Vagina (tissue), 2 donors: ENCODE measurements around the gene STAT5B. TPM values are rescaled to one million over a fixed set of nuclear protein-coding genes. Genes with fewer than 3 reads are reported as not detected.

Source experiments
- DNase-seq, 2 donors: peaks; one replicate each; pipeline ENCODE4 v3.0.0-alpha.2; 2017; ENCODE audit errors: extremely low spot score in 2 of 2
- H3K27ac ChIP-seq: fragments of 200-600 bp; sonication (generic); one replicate; pipeline ENCODE4 v1.5.1; 2019
- H3K27me3 ChIP-seq: fragments of 200-600 bp; sonication (generic); one replicate; pipeline ENCODE4 v1.5.1; 2019
- H3K36me3 ChIP-seq, 2 donors: fragments of 200-600 bp; sonication (generic); one replicate each; pipeline ENCODE4 v1.5.1; 2017 to 2019
- H3K4me1 ChIP-seq: fragments of 200-600 bp; sonication (generic); one replicate; pipeline ENCODE4 v1.5.1; 2019
- H3K4me3 ChIP-seq, 2 donors: fragments of 200-600 bp; sonication (generic); 1 replicate in 1 of 2; 2 replicates in 1 of 2; pipeline ENCODE4 v1.5.1; 2016 to 2019
- H3K9me3 ChIP-seq: fragments of 200-600 bp; sonication (generic); one replicate; pipeline ENCODE4 v1.5.1; 2019
- CTCF ChIP-seq, 3 experiments: fragments of 450-650 bp in 2 of 3; fragments of 200-600 bp in 1 of 3; sonication (generic) in 1 of 3; IDR thresholded peaks; one replicate each; pipeline ENCODE4 v1.5.1; 2017 to 2019; ENCODE audit warnings: antibody characterized with exemption in 3 of 3, mild to moderate bottlenecking in 2 of 3, moderate library complexity in 2 of 3
- POLR2A ChIP-seq, 2 donors: fragments of 450-650 bp; IDR thresholded peaks; one replicate each; pipeline ENCODE4 v1.6.1; 2017; ENCODE audit warnings: antibody characterized with exemption in 2 of 2, mild to moderate bottlenecking in 2 of 2, moderate library complexity in 2 of 2
- POLR2AphosphoS5 ChIP-seq, 2 donors: sonication (generic); formaldehyde crosslinking; IDR thresholded peaks; one replicate each; pipeline ENCODE4 v1.9.0; 2017; ENCODE audit warnings: antibody characterized with exemption in 2 of 2, mild to moderate bottlenecking in 2 of 2, low read depth in 1 of 2; ENCODE audit not compliant: insufficient read depth in 1 of 2
- intact Hi-C: fragments of 100-400 bp; cut with DNase I; formaldehyde crosslinking; loops from one replicate; pipeline ENCODE4 v1.15.1; 2023
- total RNA-seq: library from RNA; depleted of rRNA; stranded (reverse); fragments of >200 nt; gene quantifications from one replicate; pipeline ENCODE4 v1.2.3, GENCODE V29; 2016

The STAT5B gene
- total RNA-seq, 1 donor from 2014 or later, result 74.6 TPM

- H3K27me3 ChIP-seq, result no peaks in the 10 kb centered on the region
- TF ChIP-seq CTCF (IDR thresholded peaks at IDR 0.05), result no peak
- intact Hi-C loops, result no loop called here
- H3K9me3 ChIP-seq, result no peaks in the 10 kb centered on the region
- H3K4me1 ChIP-seq, result peaks cover 37% of the 10 kb centered on the region
- H3K36me3 ChIP-seq, result peaks cover 0 to 5% of the 10 kb centered on the region in 2 donors
- DNase-seq, result no peak
- H3K27ac ChIP-seq, result no peak overlapping the region
- H3K4me3 ChIP-seq, result no peak overlapping the region
Measured at GRCh38 chr17:42291129-42291528, 14.9 kb upstream of the STAT5B start.

GRCh38 chr17:42290577-42290976 is 14.4 kb upstream of the STAT5B start:
- H3K36me3 ChIP-seq, result no peaks in the 10 kb centered on the region
- no peak for DNase-seq
- H3K9me3 ChIP-seq, result no peaks in the 10 kb centered on the region
- H3K27ac ChIP-seq, result no peak overlapping the region
- intact Hi-C loops, result no loop called here
- no peak overlapping the region for H3K4me3 ChIP-seq
- no peaks in the 10 kb centered on the region for H3K27me3 ChIP-seq
- TF ChIP-seq POLR2AphosphoS5 (IDR thresholded peaks at IDR 0.05; ENCODE audit: insufficient read depth in 1 of 2, low read depth in 1 of 2), result no peak
- no peak for TF ChIP-seq POLR2A (IDR thresholded peaks at IDR 0.05)
- TF ChIP-seq CTCF (IDR thresholded peaks at IDR 0.05), result no peak
- H3K4me1 ChIP-seq, result peaks cover 42% of the 10 kb centered on the region

GRCh38 chr17:42289611-42290181 is 13.5 kb upstream of the STAT5B start:
- peak overlapping the region; percentile 61 to 89 for H3K4me3 ChIP-seq
- H3K27me3 ChIP-seq, result no peaks in the 10 kb centered on the region
- no peaks in the 10 kb centered on the region for H3K9me3 ChIP-seq
- peaks cover 43% of the 10 kb centered on the region for H3K4me1 ChIP-seq
- peak overlapping the region; percentile 90 for H3K27ac ChIP-seq
- no peak for DNase-seq
- intact Hi-C loops, result no loop called here
- no peaks in the 10 kb centered on the region for H3K36me3 ChIP-seq
- no peak for TF ChIP-seq CTCF (IDR thresholded peaks at IDR 0.05)

GRCh38 chr17:42288803-42289610 is 12.8 kb upstream of the STAT5B start:
- intact Hi-C loops, result no loop called here
- peaks cover 43% of the 10 kb centered on the region for H3K4me1 ChIP-seq
- H3K36me3 ChIP-seq, result no peaks in the 10 kb centered on the region
- DNase-seq, result no peak
- H3K27me3 ChIP-seq, result no peaks in the 10 kb centered on the region
- no peaks in the 10 kb centered on the region for H3K9me3 ChIP-seq
- H3K4me3 ChIP-seq, result peak overlapping the region; percentile 61 to 89
- TF ChIP-seq POLR2A (IDR thresholded peaks at IDR 0.05) (no peak), CTCF (IDR thresholded peaks at IDR 0.05) (no peak), POLR2AphosphoS5 (IDR thresholded peaks at IDR 0.05; ENCODE audit: insufficient read depth in 1 of 2, low read depth in 1 of 2) (no peak)
- H3K27ac ChIP-seq, result peak overlapping the region; percentile 90
